ENCODE measurements around the gene C8B.

Gene C8B

DNA sequence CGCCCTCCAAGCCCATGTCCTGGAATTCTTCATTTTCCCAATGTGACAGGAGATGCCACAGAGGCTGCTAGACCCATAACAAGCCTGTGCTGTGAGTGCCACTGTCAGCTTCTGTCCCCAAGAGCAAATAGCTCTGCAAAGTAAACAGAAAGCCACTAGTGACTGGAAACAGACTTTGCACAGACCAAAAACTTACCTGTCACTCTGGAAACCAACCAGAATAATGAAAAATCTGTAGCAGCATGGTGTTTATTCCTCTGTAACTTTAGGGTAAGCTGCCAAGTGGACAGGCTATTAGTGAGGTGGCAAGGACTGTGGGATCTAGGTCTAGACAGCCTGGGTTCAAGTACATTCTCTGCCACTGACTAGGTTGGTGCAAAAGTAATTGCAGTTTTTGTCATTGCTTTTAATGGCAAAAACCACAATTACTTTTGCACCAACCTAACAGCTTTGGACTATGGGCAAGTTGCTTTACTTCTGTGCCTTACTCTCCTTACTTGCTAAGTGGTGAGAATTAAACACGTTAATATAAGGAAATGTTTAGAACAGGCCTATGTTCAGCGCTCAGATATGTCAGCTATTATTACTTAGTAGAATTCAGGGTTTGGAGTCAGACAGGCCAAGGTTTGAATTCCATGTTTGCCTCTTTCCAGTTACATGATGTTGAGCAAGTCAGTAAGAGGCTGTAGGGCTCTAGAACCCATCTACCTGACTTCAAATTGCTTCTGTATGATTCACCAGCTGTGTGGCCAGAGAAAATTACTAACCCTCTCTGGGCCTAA lies at the start of gene C8B:
Gene C8B (minus strand): TSS at position 100 of the 782 bp plus-strand sequence. CDS start 67 bp downstream, at position 33.
- Histone ChIP-seq H3K4me3 (ENCODE audit: low read depth, low read length) (no peak within 1 kb of the TSS), H3K27me3 (ENCODE audit: control insufficient read depth, insufficient read depth, low read length) (no peaks in the 10 kb centered on the region), H3K9ac (ENCODE audit: low read length) (no peak within 1 kb of the TSS), H3K9me3 (ENCODE audit: control insufficient read depth, insufficient read depth, low read depth, low read length) (peaks cover 8% of the 10 kb centered on the region), H3K36me3 (ENCODE audit: control insufficient read depth, insufficient read depth, low read length) (no peaks in the 10 kb centered on the region), H3K27ac (ENCODE audit: low read depth, low read length) (no peak within 1 kb of the TSS), H3K4me1 (ENCODE audit: control insufficient read depth, insufficient read depth, low read length) (no peaks in the 10 kb centered on the region)

GRCh38 chr1:57015071-57015470 lies 49.3 kb upstream of the C8B start:
- no peak overlapping the region for H3K4me3 ChIP-seq (ENCODE audit: low read depth, low read length)
- H3K9ac ChIP-seq (ENCODE audit: low read length): no peak overlapping the region
- H3K9me3 ChIP-seq (ENCODE audit: control insufficient read depth, insufficient read depth, low read depth, low read length): no peaks in the 10 kb centered on the region
- H3K36me3 ChIP-seq (ENCODE audit: control insufficient read depth, insufficient read depth, low read length): 0 out of 2 replicates have a peak, but pooled peaks cover 2% of the 10 kb centered on the region
- no peaks in the 10 kb centered on the region for H3K27me3 ChIP-seq (ENCODE audit: control insufficient read depth, insufficient read depth, low read length)
- H3K27ac ChIP-seq (ENCODE audit: low read depth, low read length): no peak overlapping the region
- H3K4me1 ChIP-seq (ENCODE audit: control insufficient read depth, insufficient read depth, low read length): peaks cover 5% of the 10 kb centered on the region; the same call in 1 of the 2 replicates

DNA sequence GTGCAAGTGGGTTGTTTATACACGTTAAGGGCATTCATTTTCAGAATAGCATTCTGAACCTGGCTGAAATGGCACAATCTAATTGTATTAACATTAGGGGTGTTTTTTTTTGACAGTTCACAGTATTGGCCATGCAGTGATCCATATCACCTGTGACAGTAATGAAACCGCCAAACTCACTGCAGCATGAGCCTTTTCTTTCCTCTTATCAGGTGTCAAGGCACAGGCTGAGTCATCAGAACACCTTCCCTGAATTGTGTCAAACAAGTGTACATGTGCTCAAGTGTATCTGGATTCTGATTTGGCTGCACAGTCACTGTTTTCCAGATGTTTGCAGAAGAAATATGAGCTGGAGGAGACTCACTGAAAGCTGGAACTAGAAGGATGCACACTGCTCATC lies 47.7 kb upstream of the C8B start:
- H3K4me3 ChIP-seq (ENCODE audit: low read depth, low read length): no peak overlapping the region
- H3K4me1 ChIP-seq (ENCODE audit: control insufficient read depth, insufficient read depth, low read length): peaks cover 5% of the 10 kb centered on the region; the same call in 1 of the 2 replicates
- H3K36me3 ChIP-seq (ENCODE audit: control insufficient read depth, insufficient read depth, low read length): 0 out of 2 replicates have a peak, but pooled peaks cover 3% of the 10 kb centered on the region
- no peak overlapping the region for H3K9ac ChIP-seq (ENCODE audit: low read length)
- H3K27me3 ChIP-seq (ENCODE audit: control insufficient read depth, insufficient read depth, low read length): no peaks in the 10 kb centered on the region
- H3K27ac ChIP-seq (ENCODE audit: low read depth, low read length): no peak overlapping the region
- H3K9me3 ChIP-seq (ENCODE audit: control insufficient read depth, insufficient read depth, low read depth, low read length): no peaks in the 10 kb centered on the region

DNA sequence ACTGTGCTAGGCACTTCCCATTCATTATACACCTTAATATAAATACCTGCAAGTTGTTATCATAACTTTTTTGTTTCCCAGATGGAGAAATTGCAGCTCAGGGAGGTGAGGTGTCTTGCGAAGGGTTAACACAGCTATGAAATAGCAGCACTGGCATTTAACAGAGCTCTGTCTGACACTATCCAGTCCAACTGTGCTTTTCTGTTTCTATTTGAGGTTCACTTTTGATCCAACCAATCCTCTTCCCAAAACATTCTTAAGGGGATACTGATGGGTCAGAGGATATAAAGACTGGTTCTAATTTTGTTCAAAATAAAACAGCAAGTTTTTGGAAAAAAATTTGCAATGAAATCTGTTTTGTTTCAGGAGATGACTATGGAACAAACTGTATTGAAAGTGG lies 46.5 kb upstream of the C8B start:
- Histone ChIP-seq H3K9me3 (ENCODE audit: control insufficient read depth, insufficient read depth, low read depth, low read length) (no peaks in the 10 kb centered on the region), H3K36me3 (ENCODE audit: control insufficient read depth, insufficient read depth, low read length) (0 out of 2 replicates have a peak, but pooled peaks cover 3% of the 10 kb centered on the region), H3K27me3 (ENCODE audit: control insufficient read depth, insufficient read depth, low read length) (no peaks in the 10 kb centered on the region), H3K9ac (ENCODE audit: low read length) (no peak overlapping the region), H3K4me3 (ENCODE audit: low read depth, low read length) (no peak overlapping the region), H3K4me1 (ENCODE audit: control insufficient read depth, insufficient read depth, low read length) (peaks cover 2% of the 10 kb centered on the region; the same call in 1 of the 2 replicates), H3K27ac (ENCODE audit: low read depth, low read length) (no peak overlapping the region)

- H3K4me3 ChIP-seq (ENCODE audit: low read depth, low read length): no peak overlapping the region
- H3K36me3 ChIP-seq (ENCODE audit: control insufficient read depth, insufficient read depth, low read length): 0 out of 2 replicates have a peak, but pooled peaks cover 3% of the 10 kb centered on the region
- no peaks in the 10 kb centered on the region for H3K9me3 ChIP-seq (ENCODE audit: control insufficient read depth, insufficient read depth, low read depth, low read length)
- H3K4me1 ChIP-seq (ENCODE audit: control insufficient read depth, insufficient read depth, low read length): no peaks in the 10 kb centered on the region
- H3K9ac ChIP-seq (ENCODE audit: low read length): no peak overlapping the region
- H3K27me3 ChIP-seq (ENCODE audit: control insufficient read depth, insufficient read depth, low read length): no peaks in the 10 kb centered on the region
- H3K27ac ChIP-seq (ENCODE audit: low read depth, low read length): no peak overlapping the region
Measured at GRCh38 chr1:57010511-57010910, 44.7 kb upstream of the C8B start.

GRCh38 chr1:57007948-57008347 lies 42.1 kb upstream of the C8B start:
- Histone ChIP-seq H3K9me3 (ENCODE audit: control insufficient read depth, insufficient read depth, low read depth, low read length) (no peaks in the 10 kb centered on the region), H3K27me3 (ENCODE audit: control insufficient read depth, insufficient read depth, low read length) (no peaks in the 10 kb centered on the region), H3K9ac (ENCODE audit: low read length) (no peak overlapping the region), H3K27ac (ENCODE audit: low read depth, low read length) (no peak overlapping the region), H3K36me3 (ENCODE audit: control insufficient read depth, insufficient read depth, low read length) (0 out of 2 replicates have a peak, but pooled peaks cover 3% of the 10 kb centered on the region), H3K4me3 (ENCODE audit: low read depth, low read length) (no peak overlapping the region), H3K4me1 (ENCODE audit: control insufficient read depth, insufficient read depth, low read length) (no peaks in the 10 kb centered on the region)

- H3K27me3 ChIP-seq (ENCODE audit: control insufficient read depth, insufficient read depth, low read length): no peaks in the 10 kb centered on the region
- H3K9ac ChIP-seq (ENCODE audit: low read length): no peak overlapping the region
- 0 out of 2 replicates have a peak, but pooled peaks cover 3% of the 10 kb centered on the region for H3K36me3 ChIP-seq (ENCODE audit: control insufficient read depth, insufficient read depth, low read length)
- no peaks in the 10 kb centered on the region for H3K4me1 ChIP-seq (ENCODE audit: control insufficient read depth, insufficient read depth, low read length)
- no peak overlapping the region for H3K4me3 ChIP-seq (ENCODE audit: low read depth, low read length)
- H3K27ac ChIP-seq (ENCODE audit: low read depth, low read length): no peak overlapping the region
- H3K9me3 ChIP-seq (ENCODE audit: control insufficient read depth, insufficient read depth, low read depth, low read length): no peaks in the 10 kb centered on the region
Measured at GRCh38 chr1:57007472-57007871, 41.7 kb upstream of the C8B start.

DNA sequence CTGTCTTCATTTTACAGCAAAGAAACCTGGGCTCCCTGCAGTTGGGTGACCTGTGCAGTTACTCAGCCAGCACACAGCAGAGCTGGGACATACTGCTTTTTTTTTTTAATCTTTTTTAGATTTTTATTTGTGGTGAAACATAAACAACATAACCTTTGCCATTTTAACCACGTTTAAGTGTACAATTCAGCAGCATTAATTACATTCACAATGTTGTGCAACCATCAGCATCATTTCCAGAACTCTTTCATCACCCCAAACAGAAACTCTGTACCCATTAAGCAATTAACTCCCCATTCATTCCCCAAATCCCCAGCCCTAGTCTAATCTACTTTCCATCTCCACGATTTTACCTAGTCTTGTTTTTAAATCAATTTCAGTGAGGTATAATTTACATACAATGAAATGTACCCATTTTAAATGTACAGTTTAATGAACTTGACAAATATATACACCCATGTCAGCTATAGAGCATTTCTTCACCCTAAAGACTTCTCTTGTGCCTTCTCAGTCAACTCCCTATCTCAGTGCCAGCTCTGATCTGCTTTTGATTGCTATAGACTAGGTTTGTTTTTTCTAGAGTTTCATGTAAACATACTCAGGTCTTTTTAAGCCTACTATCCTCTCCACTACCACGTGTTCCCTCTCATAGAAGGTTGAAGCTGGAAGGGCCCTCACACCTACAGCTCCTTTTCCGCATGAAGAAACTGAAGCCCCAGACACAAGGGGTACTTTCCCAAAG lies 37.8 kb upstream of the C8B start:
- no peak overlapping the region for H3K27ac ChIP-seq (ENCODE audit: low read depth, low read length)
- no peaks in the 10 kb centered on the region for H3K4me1 ChIP-seq (ENCODE audit: control insufficient read depth, insufficient read depth, low read length)
- H3K9ac ChIP-seq (ENCODE audit: low read length): no peak overlapping the region
- H3K36me3 ChIP-seq (ENCODE audit: control insufficient read depth, insufficient read depth, low read length): no peaks in the 10 kb centered on the region
- H3K9me3 ChIP-seq (ENCODE audit: control insufficient read depth, insufficient read depth, low read depth, low read length): no peaks in the 10 kb centered on the region
- H3K4me3 ChIP-seq (ENCODE audit: low read depth, low read length): no peak overlapping the region
- H3K27me3 ChIP-seq (ENCODE audit: control insufficient read depth, insufficient read depth, low read length): no peaks in the 10 kb centered on the region

DNA sequence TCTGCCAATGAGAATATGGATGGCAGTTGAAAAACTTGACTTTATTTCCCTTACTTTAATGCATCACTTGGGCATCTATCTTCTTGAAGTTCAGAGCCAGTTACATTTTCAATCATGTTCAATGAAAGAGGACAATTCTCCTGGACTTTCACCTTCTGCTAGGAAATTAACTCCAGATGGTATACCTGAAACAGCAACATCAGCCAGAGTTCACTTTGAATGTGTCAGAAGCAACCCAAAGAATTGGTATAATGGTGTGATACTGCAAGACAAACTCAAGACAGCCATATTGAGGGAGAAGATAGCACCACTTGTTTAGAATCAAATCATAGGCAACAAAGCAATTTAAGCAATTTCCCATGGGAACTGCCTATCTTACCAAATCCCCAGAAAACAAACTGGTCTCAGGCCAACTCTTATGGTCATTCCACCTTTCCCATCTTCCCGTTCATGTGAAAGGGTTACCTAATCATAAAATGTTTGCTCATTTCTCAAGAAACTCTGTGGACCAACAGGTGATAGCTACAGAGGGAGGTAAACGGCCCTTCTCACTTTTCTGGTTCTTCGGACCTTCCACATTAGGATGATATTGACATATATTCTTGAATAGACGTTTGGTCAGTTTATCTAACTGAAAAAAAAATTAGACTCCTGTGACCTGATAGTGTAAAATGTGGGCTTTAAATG lies 29.7 kb upstream of the C8B start:
- Histone ChIP-seq H3K4me1 (ENCODE audit: control insufficient read depth, insufficient read depth, low read length) (peaks cover 20% of the 10 kb centered on the region), H3K4me3 (ENCODE audit: low read depth, low read length) (no peak overlapping the region)

GRCh38 chr1:56993475-56993874 lies 27.7 kb upstream of the C8B start:
- no peaks in the 10 kb centered on the region for H3K9me3 ChIP-seq (ENCODE audit: control insufficient read depth, insufficient read depth, low read depth, low read length)
- H3K9ac ChIP-seq (ENCODE audit: low read length): no peak overlapping the region

More for the DNA sequence above, 29.7 kb upstream of the C8B start:
- Histone ChIP-seq H3K27ac (ENCODE audit: low read depth, low read length) (no peak overlapping the region), H3K36me3 (ENCODE audit: control insufficient read depth, insufficient read depth, low read length) (no peaks in the 10 kb centered on the region), H3K9ac (ENCODE audit: low read length) (no peak overlapping the region), H3K27me3 (ENCODE audit: control insufficient read depth, insufficient read depth, low read length) (no peaks in the 10 kb centered on the region), H3K9me3 (ENCODE audit: control insufficient read depth, insufficient read depth, low read depth, low read length) (no peaks in the 10 kb centered on the region)

More at GRCh38 chr1:56993475-56993874, 27.7 kb upstream of the C8B start:
- H3K36me3 ChIP-seq (ENCODE audit: control insufficient read depth, insufficient read depth, low read length): no peaks in the 10 kb centered on the region
- no peak overlapping the region for H3K27ac ChIP-seq (ENCODE audit: low read depth, low read length)
- no peak overlapping the region for H3K4me3 ChIP-seq (ENCODE audit: low read depth, low read length)
- peaks cover 20% of the 10 kb centered on the region for H3K4me1 ChIP-seq (ENCODE audit: control insufficient read depth, insufficient read depth, low read length)
- no peaks in the 10 kb centered on the region for H3K27me3 ChIP-seq (ENCODE audit: control insufficient read depth, insufficient read depth, low read length)
